Esophagus mucosa (tissue), 1 donor: ENCODE data around the gene KRTAP12-2. TPM values are rescaled to one million over a fixed set of nuclear protein-coding genes. Genes with fewer than 3 reads are reported as not detected.
A peak's percentile ranks its signal among the peaks of the same experiment; 100 is the strongest.

Source experiments
- ATAC-seq: fragments of 200-7000 bp; cut with Tn5 transposase; one replicate; pipeline ENCODE4 v1.9.1; 2020
- total RNA-seq: library from RNA; stranded (reverse); gene quantifications from one replicate; pipeline ENCODE4 v1.2.4, GENCODE V29; 2023
- donor health status: DM: yes; HTN: yes; CAD: no.

KRTAP12-2 gene
- total RNA-seq, 1 donor from 2014 or later = not detected

DNA sequence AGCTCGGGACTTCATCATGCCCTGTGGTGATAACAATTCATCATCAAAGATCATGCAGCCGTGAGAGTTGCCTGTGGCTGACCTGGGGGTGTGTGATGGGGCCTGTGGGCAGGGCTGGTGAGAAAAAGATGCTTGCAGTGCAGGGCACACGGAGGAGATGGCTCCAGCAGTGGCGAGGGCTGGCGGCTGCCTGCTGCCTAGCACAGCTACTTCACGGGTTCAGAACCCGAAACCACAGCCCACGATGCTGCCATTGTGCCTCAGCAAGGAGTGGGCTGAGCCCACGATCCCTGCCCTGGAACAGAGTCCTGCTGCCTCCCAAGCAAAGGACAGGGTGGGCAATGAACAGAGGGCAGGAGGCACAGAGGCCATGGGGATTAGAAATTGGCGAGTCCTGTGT lies 40.5 kb downstream of the KRTAP12-2 start:
- ATAC-seq = no peak

DNA sequence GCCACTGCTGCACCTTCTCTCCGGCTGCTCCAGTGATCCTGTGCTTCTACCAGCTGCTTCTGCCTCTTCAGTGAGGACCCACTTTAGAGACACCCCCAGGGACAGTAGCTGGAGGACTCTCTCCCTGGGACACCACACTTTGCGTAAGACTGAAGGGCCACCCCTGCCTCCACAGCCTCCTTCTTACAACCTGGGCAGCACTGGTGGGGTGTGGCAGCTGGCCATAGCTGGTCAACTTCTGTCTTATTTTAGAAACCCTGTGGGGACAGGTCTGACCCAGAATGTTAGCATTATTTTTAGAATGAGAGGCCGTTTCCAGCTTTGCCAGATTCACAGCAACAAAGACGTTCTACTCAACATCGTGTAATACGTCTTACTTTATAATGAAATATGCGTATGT lies 41.0 kb downstream of the KRTAP12-2 start:
- ATAC-seq = no peak

DNA sequence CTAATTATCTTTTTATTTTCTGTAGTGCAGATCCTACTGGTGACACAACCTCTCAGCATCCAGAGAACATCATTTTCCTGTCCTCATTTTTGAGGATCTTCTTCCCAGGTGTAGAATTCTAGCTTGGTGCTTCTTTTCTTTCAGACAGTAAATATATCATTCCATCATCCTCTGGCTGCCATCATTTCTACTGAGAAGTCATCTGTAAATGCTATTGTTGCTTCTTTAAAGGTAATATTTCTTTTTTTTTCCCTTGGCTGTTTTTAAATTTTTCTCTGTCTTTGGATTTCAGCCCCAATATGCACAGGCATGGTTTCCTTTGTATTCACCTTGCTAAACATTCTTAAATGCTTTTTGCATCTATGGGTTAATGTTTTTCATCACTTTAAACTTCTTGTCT lies 43.2 kb downstream of the KRTAP12-2 start:
- ATAC-seq = no peak

DNA sequence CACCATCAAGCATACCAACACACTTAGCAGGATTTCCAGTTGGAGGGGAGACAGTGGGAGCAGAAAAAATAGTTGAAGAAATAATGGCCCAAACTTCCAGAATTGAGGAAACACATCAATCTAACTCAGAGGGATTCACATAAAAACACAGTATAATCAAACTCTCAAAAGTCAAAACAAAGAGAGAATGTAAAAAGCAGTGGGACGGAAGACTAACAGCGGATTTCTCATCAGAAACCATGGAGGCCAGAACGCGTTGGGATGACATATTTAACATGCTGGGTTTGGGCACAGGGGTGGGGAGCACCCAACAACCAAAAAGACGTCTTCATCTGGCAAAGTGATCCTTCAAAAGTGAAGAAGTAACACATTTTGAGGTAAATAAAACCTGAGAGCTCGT lies 46.8 kb downstream of the KRTAP12-2 start:
- ATAC-seq = no peak

DNA sequence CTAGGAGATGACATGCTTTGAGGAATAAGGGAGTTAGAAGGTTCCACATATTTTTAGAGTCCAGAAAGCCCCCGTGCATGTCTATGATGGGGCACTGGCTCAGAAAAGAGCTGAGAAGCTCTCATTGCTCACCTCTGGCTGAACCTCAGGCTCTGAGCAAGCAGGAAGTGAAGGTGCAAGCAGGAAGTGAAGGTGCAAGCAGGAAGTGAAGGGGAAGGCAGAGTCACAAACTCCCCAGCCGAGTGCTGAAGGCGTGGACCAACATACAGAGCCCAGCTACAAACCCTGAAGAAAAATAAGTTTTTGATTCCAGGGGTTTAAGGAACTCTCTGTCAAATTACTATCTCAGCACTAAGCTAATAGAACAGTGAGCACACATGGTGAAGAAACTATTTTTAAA lies 47.8 kb downstream of the KRTAP12-2 start:
- ATAC-seq = peak; percentile 64

DNA sequence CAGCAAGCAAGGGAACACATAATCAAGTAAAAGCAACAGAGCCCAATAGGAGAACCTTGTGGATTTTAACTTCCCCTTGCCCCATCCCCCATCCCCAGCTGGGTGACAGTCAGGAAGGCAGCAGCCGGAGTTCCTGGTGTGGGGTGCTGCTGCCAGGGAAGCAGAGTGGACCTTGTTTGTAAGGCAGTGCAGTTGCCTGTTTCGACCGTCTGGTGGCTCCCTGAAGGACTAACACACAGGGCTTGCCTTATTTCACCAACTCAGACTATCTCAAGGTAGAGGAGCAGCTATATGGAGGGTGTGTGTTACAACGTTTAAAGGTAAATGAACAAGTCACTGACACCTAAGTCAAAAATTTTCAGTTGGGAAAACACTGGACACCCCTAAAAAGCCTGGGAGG lies 48.2 kb downstream of the KRTAP12-2 start:
- ATAC-seq = no peak

DNA sequence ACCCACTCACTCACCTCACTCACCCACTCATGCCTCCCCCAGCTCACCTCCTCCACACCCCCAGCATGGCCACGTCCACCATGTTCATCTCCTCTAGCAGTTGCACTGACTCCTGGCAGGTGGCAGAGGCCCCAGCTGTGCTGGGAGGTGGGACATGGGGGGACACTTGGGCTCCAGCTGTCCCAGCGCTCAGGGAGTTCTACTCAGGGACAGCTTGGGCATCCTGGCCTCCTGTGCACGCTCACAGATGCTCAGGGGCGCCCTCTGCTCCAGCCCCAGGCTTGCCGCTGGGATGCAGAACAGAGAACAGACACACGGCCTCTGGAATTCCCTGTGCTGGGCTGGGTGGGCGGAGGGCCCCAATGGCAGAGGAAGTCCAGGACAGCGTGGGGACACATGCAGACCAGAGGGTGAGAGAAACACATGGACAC lies 49.6 kb downstream of the KRTAP12-2 start:
- no peak for ATAC-seq

DNA sequence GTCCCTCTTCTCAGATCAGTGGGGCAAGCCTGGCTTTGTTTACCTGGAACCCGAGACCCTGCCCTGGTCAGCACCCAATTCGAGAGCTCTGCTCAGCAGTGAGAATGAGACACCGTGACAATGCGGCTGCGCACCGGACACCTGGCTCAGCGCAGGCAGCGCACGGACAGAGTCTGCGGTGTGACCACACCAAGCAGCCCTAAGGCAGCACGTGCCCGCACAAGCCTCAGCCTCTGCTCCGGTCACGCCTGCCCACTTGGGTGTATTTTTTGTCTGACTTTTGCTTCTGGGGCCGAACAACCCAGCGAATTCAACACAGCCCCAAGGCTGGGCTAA lies 50.2 kb downstream of the KRTAP12-2 start:
- ATAC-seq = peak; percentile 36

Other genes with a start within 250 kb of the KRTAP12-2 start
- gene LRRC3, start 211.4 kb downstream of the KRTAP12-2 start, total RNA-seq = 0.72 TPM
- not detected for gene KRTAP10-1, start 126.7 kb downstream of the KRTAP12-2 start, total RNA-seq
- not detected for gene KRTAP10-2, start 115.4 kb downstream of the KRTAP12-2 start, total RNA-seq
- not detected for gene KRTAP10-3, start 108.1 kb downstream of the KRTAP12-2 start, total RNA-seq
- not detected for gene KRTAP10-4, start 93.2 kb downstream of the KRTAP12-2 start, total RNA-seq
- gene KRTAP10-5, start 86.3 kb downstream of the KRTAP12-2 start, total RNA-seq = not detected
- not detected for gene KRTAP10-6, start 74.4 kb downstream of the KRTAP12-2 start, total RNA-seq
- not detected for gene KRTAP10-7, start 66.3 kb downstream of the KRTAP12-2 start, total RNA-seq
- not detected for gene KRTAP10-8, start 54.8 kb downstream of the KRTAP12-2 start, total RNA-seq
- not detected for gene KRTAP10-9, start 39.8 kb downstream of the KRTAP12-2 start, total RNA-seq
- not detected for gene KRTAP10-10, start 29.6 kb downstream of the KRTAP12-2 start, total RNA-seq
- not detected for gene KRTAP10-11, start 20.5 kb downstream of the KRTAP12-2 start, total RNA-seq
- gene KRTAP12-4, start 12.3 kb downstream of the KRTAP12-2 start, total RNA-seq = not detected
- gene KRTAP12-3, start 9.0 kb downstream of the KRTAP12-2 start, total RNA-seq = not detected
- gene KRTAP12-1, start 15.2 kb upstream of the KRTAP12-2 start, total RNA-seq = not detected
- gene KRTAP10-12, start 30.2 kb upstream of the KRTAP12-2 start, total RNA-seq = not detected
- 0.08 TPM for gene TSPEAR, start 44.6 kb upstream of the KRTAP12-2 start, total RNA-seq
- 35.8 TPM for gene UBE2G2, start 134.9 kb upstream of the KRTAP12-2 start, total RNA-seq
- 51.9 TPM for gene SUMO3, start 151.1 kb upstream of the KRTAP12-2 start, total RNA-seq
- gene PTTG1IP, start 206.8 kb upstream of the KRTAP12-2 start, total RNA-seq = 67.1 TPM